SK-N-SH treated with all-trans-retinoic acid at 6 μM for 48 hours (cell line): ENCODE data around the gene TMEM244.

Source experiments
- CSDC2 ChIP-seq: fragments of 250-450 bp; sonication (Bioruptor Pico); IDR thresholded peaks from 2 replicates; pipeline ENCODE4 v1.5.0; 2020; ENCODE audit warnings: mild to moderate bottlenecking, moderate library complexity
- ESRRG ChIP-seq: fragments of 250-450 bp; sonication (Bioruptor Pico); IDR thresholded peaks from 2 replicates; pipeline ENCODE4 v1.6.1; 2021; ENCODE audit warnings: mild to moderate bottlenecking
- GLIS3 ChIP-seq: fragments of 250-450 bp; sonication (Bioruptor Pico); IDR thresholded peaks from 2 replicates; pipeline ENCODE4 v1.5.0; 2020; ENCODE audit warnings: mild to moderate bottlenecking, moderate library complexity
- OSR1 ChIP-seq: fragments of 250-450 bp; sonication (Bioruptor Pico); IDR thresholded peaks from 2 replicates; pipeline ENCODE4 v1.8.0; 2022; ENCODE audit warnings: moderate library complexity, mild to moderate bottlenecking, inconsistent platforms
- TCF4 ChIP-seq: fragments of 250-450 bp; sonication (Bioruptor Pico); IDR thresholded peaks from 2 replicates; pipeline ENCODE4 v1.8.0; 2021; ENCODE audit warnings: mild to moderate bottlenecking, moderate library complexity, borderline replicate concordance
- ZC3H10 ChIP-seq: fragments of 250-450 bp; sonication (Bioruptor Pico); IDR thresholded peaks from 2 replicates; pipeline ENCODE4 v1.5.1; 2021; ENCODE audit warnings: mild to moderate bottlenecking, moderate library complexity
- ZNF70 ChIP-seq: fragments of 450-650 bp; formaldehyde crosslinking; IDR thresholded peaks from 2 replicates; pipeline ENCODE4 v1.5.0; 2020; ENCODE audit warnings: mild to moderate bottlenecking, moderate library complexity
- TF ChIP-seq, protein P1 (sequence below): fragments of 250-450 bp; sonication (Bioruptor Pico); IDR thresholded peaks from 2 replicates; pipeline ENCODE4 v1.5.1; 2020; ENCODE audit warnings: low read depth, mild to moderate bottlenecking, moderate library complexity
- TF ChIP-seq, protein P2 (sequence below): fragments of 250-450 bp; sonication (Bioruptor Pico); IDR thresholded peaks from 2 replicates; pipeline ENCODE4 v1.5.0; 2020; ENCODE audit warnings: mild to moderate bottlenecking, moderate library complexity
- TF ChIP-seq, protein P3 (sequence below): fragments of 250-450 bp; sonication (Bioruptor Pico); IDR thresholded peaks from 2 replicates; pipeline ENCODE4 v1.8.0; 2020; ENCODE audit warnings: mild to moderate bottlenecking, moderate library complexity, borderline replicate concordance
- TF ChIP-seq, protein P4 (sequence below): fragments of 250-450 bp; sonication (Bioruptor Pico); IDR thresholded peaks from 2 replicates; pipeline ENCODE4 v1.5.1; 2021; ENCODE audit warnings: mild to moderate bottlenecking, moderate library complexity

DNA sequence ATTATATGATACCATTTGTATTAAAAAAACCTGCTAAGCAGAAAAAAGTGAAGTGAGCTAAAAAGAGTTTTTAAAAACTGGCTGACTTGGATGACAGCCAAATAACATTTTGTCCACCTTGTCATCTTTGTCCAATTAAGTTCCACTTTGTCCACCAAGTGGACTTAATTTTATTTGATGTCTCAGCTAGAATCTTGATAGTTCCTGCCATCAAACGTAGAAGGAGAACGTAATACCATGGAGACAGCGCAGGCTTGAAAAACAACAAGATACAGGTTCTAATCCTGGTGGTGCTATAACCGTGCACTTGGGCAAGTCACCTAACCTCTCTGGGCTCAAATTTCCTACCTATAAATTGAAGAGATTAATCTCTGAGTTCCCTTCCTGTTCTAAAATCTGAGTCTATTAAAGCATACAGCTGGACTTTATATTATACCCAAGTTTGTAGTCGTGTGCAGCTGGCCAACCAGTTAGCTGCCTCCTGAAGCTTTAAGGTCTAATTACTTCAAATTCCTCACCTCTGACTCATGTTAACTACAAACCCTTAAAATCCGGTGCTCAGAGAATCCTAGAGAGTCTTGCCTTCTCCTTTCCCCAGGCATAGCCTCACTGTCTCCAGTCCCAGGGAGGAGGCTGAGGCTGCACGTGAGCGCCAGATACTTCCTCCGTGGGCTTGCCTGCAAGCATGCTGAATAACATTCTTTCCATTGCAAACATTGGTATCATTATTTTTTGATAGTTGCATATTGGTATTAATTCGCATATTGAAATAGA, 16.8 kb downstream of the TMEM244 start:
- TF ChIP-seq, protein P1, sequence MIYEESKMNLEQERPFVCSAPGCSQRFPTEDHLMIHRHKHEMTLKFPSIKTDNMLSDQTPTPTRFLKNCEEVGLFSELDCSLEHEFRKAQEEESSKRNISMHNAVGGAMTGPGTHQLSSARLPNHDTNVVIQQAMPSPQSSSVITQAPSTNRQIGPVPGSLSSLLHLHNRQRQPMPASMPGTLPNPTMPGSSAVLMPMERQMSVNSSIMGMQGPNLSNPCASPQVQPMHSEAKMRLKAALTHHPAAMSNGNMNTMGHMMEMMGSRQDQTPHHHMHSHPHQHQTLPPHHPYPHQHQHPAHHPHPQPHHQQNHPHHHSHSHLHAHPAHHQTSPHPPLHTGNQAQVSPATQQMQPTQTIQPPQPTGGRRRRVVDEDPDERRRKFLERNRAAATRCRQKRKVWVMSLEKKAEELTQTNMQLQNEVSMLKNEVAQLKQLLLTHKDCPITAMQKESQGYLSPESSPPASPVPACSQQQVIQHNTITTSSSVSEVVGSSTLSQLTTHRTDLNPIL (CRISPR knock-in tag): no peak
- TF ChIP-seq, protein P2, sequence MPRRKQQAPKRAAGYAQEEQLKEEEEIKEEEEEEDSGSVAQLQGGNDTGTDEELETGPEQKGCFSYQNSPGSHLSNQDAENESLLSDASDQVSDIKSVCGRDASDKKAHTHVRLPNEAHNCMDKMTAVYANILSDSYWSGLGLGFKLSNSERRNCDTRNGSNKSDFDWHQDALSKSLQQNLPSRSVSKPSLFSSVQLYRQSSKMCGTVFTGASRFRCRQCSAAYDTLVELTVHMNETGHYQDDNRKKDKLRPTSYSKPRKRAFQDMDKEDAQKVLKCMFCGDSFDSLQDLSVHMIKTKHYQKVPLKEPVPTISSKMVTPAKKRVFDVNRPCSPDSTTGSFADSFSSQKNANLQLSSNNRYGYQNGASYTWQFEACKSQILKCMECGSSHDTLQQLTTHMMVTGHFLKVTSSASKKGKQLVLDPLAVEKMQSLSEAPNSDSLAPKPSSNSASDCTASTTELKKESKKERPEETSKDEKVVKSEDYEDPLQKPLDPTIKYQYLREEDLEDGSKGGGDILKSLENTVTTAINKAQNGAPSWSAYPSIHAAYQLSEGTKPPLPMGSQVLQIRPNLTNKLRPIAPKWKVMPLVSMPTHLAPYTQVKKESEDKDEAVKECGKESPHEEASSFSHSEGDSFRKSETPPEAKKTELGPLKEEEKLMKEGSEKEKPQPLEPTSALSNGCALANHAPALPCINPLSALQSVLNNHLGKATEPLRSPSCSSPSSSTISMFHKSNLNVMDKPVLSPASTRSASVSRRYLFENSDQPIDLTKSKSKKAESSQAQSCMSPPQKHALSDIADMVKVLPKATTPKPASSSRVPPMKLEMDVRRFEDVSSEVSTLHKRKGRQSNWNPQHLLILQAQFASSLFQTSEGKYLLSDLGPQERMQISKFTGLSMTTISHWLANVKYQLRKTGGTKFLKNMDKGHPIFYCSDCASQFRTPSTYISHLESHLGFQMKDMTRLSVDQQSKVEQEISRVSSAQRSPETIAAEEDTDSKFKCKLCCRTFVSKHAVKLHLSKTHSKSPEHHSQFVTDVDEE (CRISPR knock-in tag): no peak
- no peak for TF ChIP-seq ESRRG (CRISPR knock-in tag)
- no peak for TF ChIP-seq OSR1 (CRISPR knock-in tag)
- TF ChIP-seq, protein P3, sequence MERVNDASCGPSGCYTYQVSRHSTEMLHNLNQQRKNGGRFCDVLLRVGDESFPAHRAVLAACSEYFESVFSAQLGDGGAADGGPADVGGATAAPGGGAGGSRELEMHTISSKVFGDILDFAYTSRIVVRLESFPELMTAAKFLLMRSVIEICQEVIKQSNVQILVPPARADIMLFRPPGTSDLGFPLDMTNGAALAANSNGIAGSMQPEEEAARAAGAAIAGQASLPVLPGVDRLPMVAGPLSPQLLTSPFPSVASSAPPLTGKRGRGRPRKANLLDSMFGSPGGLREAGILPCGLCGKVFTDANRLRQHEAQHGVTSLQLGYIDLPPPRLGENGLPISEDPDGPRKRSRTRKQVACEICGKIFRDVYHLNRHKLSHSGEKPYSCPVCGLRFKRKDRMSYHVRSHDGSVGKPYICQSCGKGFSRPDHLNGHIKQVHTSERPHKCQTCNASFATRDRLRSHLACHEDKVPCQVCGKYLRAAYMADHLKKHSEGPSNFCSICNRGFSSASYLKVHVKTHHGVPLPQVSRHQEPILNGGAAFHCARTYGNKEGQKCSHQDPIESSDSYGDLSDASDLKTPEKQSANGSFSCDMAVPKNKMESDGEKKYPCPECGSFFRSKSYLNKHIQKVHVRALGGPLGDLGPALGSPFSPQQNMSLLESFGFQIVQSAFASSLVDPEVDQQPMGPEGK: no peak
- no peak for TF ChIP-seq GLIS3
- TF ChIP-seq ZC3H10: no peak
- no peak for TF ChIP-seq CSDC2 (CRISPR knock-in tag)
- TF ChIP-seq ZNF70 (CRISPR knock-in tag): no peak
- no peak for TF ChIP-seq TCF4 (CRISPR knock-in tag)
- TF ChIP-seq, protein P4, sequence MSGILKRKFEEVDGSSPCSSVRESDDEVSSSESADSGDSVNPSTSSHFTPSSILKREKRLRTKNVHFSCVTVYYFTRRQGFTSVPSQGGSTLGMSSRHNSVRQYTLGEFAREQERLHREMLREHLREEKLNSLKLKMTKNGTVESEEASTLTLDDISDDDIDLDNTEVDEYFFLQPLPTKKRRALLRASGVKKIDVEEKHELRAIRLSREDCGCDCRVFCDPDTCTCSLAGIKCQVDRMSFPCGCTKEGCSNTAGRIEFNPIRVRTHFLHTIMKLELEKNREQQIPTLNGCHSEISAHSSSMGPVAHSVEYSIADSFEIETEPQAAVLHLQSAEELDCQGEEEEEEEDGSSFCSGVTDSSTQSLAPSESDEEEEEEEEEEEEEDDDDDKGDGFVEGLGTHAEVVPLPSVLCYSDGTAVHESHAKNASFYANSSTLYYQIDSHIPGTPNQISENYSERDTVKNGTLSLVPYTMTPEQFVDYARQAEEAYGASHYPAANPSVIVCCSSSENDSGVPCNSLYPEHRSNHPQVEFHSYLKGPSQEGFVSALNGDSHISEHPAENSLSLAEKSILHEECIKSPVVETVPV (CRISPR knock-in tag): no peak
